ENCODE data around the gene PCDH18.

GRCh38 chr4:137533855-137534254 is 1.6 kb upstream of the PCDH18 start:
- TF ChIP-seq CTCF (conservative IDR thresholded peaks at IDR 0.05 in 1 of 2, IDR thresholded peaks at IDR 0.05 in 1 of 2; ENCODE audit: extremely low read depth in 1 of 2, insufficient read depth in 1 of 2, low read depth in 1 of 2, low read length in 2 of 2) = no peak
- no peak for TF ChIP-seq EZH2 (IDR thresholded peaks at IDR 0.05; ENCODE audit: borderline replicate concordance, low read length)
